ENCODE measurements around the gene AMDHD2. TPM values are rescaled to one million over a fixed set of nuclear protein-coding genes. Genes with fewer than 3 reads are reported as not detected.
"Not testable (repeated sequence)": the region's sequence is repeated elsewhere in the genome, so short reads cannot be mapped to it uniquely, and the experiment has no call there.

The AMDHD2 gene
- total RNA-seq, 2 experiments from 2014 or later: 20.9 to 31.6 TPM

DNA sequence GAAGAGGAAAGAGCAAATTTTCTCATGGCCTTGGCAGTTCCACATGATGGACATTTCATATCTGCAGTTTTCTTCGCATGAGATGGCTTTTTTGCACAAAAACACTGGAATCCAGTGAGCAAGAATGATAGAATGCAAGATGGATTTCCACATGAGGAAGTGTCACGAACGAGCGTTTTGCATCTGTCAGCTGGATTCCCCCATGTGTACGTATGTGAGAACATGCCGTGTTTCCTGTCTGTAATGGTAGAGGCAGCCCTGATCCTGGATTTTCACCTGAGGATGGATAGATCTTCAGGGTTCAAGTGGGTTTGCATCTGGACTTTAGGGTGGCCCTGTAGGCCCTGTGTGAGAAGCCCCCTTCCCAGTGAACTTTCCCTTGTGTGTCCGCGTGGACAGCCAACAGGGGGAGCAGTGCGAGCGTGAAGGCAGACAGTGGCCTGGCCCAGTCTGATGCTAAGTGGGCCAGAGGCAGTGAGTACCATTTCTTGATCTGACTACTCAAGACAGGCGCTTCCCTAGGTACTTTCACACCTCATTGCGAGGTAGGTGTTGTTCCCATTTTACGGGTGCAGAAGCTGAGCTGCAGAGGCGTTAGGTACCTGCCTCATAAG lies 19.8 kb downstream of the AMDHD2 start:
- ATAC-seq: peak; percentile 11

DNA sequence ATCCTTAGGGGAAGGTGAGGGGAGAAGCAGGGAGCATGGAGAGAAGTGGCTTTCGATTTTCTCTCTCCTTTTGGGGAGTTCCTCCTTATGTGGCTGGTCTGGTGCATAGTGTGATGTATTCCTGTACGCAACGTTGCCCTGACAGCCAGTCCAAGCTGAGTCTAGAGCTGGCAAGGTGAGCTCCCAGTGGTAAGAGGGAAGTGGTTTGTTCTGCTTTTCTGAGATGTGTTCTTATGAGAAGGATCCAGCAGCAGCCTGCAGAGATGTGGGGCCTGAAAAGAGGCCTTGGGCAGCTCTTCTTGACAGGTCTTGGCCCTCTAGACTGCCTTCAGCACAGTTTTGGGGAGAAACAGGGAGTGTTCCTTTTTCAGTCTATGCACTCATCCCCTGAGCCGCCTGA lies 20.7 kb downstream of the AMDHD2 start:
- POLR2A ChIA-PET; H3K27ac Mint-ChIP-seq; H3K36me3 Mint-ChIP-seq (ENCODE audit: low read depth); H3K27me3 Mint-ChIP-seq; ATAC-seq; H3K9me3 Mint-ChIP-seq (ENCODE audit: low read depth); intact Hi-C loops (cut with DNase I, micrococcal nuclease); CTCF ChIA-PET; DNase-seq: not testable (repeated sequence)
- Mint-ChIP-seq H3K4me3 (peak overlapping the region; percentile 10), H3K4me1 (peaks cover 35% of the 10 kb centered on the region)

More for the DNA sequence above, 19.8 kb downstream of the AMDHD2 start:
- CTCF ChIA-PET; H3K27me3 Mint-ChIP-seq; H3K27ac Mint-ChIP-seq; POLR2A ChIA-PET; H3K9me3 Mint-ChIP-seq (ENCODE audit: low read depth); H3K36me3 Mint-ChIP-seq (ENCODE audit: low read depth): not testable (repeated sequence)
- DNase-seq: peak; percentile 59
- intact Hi-C loops (cut with DNase I, micrococcal nuclease): loop anchor here in 1 of 2 experiments (5.0 kb wide), 2 partner anchors 928 to 1953 kb away; partner anchors contain the start of genes CRAMP1 and IFT140
- Mint-ChIP-seq H3K4me3 (peak overlapping the region; percentile 80), H3K4me1 (peaks cover 35% of the 10 kb centered on the region)

DNA sequence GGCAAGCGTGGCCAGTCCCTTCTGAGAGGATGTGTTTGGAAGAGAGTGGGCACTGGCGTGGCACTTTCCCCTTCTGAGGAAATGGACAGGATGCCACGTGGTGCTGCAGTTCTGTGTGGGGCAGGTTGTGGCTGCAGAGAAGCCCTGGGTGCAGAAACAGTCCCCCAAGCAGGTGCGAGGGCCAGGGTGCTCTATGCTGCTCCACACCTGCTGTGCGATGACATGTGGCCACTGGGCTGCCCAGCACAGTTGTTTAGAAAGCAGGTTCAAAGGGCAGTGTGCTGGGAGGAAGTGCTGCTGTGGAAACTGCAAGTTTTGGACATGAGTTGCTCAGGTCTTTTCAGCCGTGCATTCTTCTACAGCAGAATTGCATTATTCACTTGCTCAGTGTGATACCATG lies 21.2 kb downstream of the AMDHD2 start:
- H3K9me3 Mint-ChIP-seq (ENCODE audit: low read depth); CTCF ChIA-PET; H3K27me3 Mint-ChIP-seq; DNase-seq; H3K27ac Mint-ChIP-seq; ATAC-seq; intact Hi-C loops (cut with DNase I, micrococcal nuclease); POLR2A ChIA-PET; H3K36me3 Mint-ChIP-seq (ENCODE audit: low read depth): not testable (repeated sequence)
- Mint-ChIP-seq H3K4me1 (peaks cover 35% of the 10 kb centered on the region), H3K4me3 (peak overlapping the region; percentile 10)

DNA sequence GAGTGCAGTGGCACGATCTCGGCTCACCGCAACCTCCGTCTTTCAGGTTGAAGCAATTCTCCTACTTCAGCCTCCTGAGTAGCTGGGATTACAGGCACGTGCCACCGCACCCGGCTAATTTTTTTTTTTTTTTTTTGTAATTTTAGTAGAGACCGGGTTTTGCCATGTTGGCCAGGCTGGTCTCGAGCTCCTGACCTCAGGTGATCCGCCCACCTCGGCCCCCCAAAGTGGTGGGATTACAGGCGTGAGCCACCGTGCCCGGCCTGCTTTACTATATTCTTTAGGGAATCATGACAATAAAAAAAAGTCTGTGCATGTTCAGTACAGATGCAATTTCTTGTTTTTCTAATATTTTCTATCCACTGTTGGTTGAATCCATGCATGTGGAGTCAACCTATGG lies 23.6 kb downstream of the AMDHD2 start:
- H3K9me3 Mint-ChIP-seq (ENCODE audit: low read depth); H3K27ac Mint-ChIP-seq; POLR2A ChIA-PET; H3K36me3 Mint-ChIP-seq (ENCODE audit: low read depth); H3K4me3 Mint-ChIP-seq; DNase-seq; intact Hi-C loops (cut with DNase I, micrococcal nuclease); CTCF ChIA-PET; ATAC-seq; H3K27me3 Mint-ChIP-seq: not testable (repeated sequence)
- H3K4me1 Mint-ChIP-seq: peaks cover 27% of the 10 kb centered on the region

DNA sequence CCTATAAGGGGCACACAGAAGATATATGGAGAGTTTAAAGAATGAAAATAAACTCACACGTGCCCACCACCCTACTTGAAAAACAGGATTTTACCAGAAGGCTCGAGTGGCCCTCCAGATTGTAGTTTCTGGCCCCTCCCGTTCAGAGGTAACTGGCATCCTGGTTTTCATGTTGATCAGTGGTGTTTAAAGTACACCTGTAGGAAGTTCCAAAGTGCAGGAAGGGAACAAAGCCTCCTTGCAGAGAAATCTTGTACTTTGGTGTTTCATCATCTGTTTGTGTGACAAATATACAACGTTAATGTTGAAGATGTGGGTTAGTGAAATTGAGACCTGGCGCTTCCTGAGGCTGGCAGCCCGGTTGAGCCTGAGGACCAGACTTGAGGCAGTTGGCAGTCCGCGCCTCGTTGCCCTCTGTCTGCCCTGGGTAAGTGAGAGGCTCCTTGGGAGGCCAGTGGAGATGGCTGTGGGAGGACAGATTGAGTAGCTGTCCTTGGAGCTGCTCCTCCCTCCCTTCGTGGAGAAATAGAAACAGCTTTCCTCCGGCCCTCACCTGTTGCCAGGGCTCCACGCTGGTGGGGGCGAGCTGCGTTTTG lies 30.2 kb downstream of the AMDHD2 start:
- H3K27ac Mint-ChIP-seq; intact Hi-C loops (cut with DNase I, micrococcal nuclease); H3K4me1 Mint-ChIP-seq; CTCF ChIA-PET; H3K36me3 Mint-ChIP-seq (ENCODE audit: low read depth); DNase-seq; H3K27me3 Mint-ChIP-seq; POLR2A ChIA-PET; H3K9me3 Mint-ChIP-seq (ENCODE audit: low read depth); H3K4me3 Mint-ChIP-seq; ATAC-seq: not testable (repeated sequence)

DNA sequence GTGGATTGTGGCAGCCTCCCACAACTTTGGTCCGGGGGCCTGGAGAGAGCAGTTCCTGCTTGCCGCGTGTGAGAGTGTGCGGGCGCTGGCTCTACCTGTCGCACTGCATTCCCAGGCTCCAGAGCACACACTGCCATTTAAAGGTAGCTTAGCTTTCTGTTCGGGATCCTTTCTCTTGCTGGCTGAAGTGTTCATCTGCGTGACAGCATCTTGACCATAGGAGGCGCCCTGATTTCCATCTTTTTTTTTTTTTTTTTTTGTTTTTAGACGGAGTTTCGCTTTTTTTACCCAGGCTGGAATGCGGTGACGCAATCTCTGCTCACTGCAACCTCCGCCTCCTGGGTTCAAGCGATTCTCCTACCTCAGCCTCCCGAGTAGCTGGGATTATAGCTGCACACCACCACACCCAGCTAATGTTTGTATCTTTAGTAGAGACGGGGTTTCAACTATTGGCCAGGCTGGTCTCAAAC lies 31.3 kb downstream of the AMDHD2 start:
- H3K9me3 Mint-ChIP-seq (ENCODE audit: low read depth); H3K27ac Mint-ChIP-seq; H3K4me1 Mint-ChIP-seq; ATAC-seq; intact Hi-C loops (cut with DNase I, micrococcal nuclease); CTCF ChIA-PET; H3K4me3 Mint-ChIP-seq; H3K27me3 Mint-ChIP-seq; H3K36me3 Mint-ChIP-seq (ENCODE audit: low read depth); DNase-seq; POLR2A ChIA-PET: not testable (repeated sequence)

DNA sequence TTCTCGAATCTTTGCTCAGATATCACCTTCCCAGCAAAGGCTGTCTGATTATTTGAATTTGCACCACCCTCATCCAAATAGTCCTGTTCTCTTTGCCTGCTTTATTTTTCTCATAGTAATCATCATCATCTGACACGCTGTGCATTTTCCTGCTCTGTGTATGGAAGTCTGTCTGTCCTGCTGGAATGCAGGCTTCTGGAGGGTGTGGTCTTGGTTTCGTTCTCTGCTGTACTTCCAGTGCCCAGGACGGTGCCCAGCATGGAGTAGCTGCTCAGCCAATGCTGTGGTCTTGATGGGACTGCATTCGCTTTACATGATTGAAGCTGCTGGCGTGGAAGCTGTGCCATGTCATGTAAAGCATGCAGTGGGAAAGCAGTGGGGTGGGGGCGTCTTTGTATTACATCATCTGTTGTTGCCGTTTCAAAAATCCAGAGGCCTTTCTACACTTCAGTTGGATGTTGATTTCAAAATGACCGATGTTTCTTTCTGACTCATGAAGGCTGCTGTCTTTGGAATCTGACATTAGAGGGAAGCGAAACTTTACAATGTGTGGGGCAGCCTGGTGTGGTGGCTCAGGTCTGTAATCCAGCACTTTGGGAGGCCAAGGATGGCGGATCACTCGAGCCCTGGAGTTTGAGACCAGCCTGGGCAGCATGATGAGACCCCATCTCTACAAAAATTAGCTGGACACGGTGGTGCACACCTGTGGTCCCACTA lies 34.7 kb downstream of the AMDHD2 start:
- peak; percentile 61 for ATAC-seq
- intact Hi-C loops (cut with DNase I, micrococcal nuclease); H3K9me3 Mint-ChIP-seq (ENCODE audit: low read depth); POLR2A ChIA-PET; H3K27me3 Mint-ChIP-seq; H3K4me1 Mint-ChIP-seq; CTCF ChIA-PET; H3K4me3 Mint-ChIP-seq; H3K27ac Mint-ChIP-seq; DNase-seq; H3K36me3 Mint-ChIP-seq (ENCODE audit: low read depth): not testable (repeated sequence)

DNA sequence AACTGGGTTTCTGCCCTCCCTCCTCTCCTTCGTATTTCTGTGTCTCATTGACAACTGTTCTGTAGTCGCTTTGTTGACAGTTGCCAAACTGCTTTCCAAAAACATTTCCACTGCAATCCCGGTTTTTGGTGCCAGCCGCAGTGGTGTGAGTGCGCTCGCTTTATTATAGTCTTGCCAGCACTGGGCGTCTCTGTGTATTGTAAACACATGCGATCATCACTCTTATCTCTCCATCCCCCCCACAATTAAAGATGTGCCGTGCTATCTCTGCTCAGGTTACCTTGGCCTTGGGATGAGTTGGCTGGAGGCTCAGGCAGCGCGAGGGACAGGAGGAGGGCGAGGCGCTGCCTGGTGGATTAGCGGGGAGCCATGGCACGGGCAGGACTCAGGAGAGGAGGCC lies 37.0 kb downstream of the AMDHD2 start:
- H3K9me3 Mint-ChIP-seq (ENCODE audit: low read depth); H3K36me3 Mint-ChIP-seq (ENCODE audit: low read depth); H3K4me3 Mint-ChIP-seq; POLR2A ChIA-PET; intact Hi-C loops (cut with DNase I, micrococcal nuclease); ATAC-seq; CTCF ChIA-PET; H3K27ac Mint-ChIP-seq; DNase-seq; H3K4me1 Mint-ChIP-seq; H3K27me3 Mint-ChIP-seq: not testable (repeated sequence)

DNA sequence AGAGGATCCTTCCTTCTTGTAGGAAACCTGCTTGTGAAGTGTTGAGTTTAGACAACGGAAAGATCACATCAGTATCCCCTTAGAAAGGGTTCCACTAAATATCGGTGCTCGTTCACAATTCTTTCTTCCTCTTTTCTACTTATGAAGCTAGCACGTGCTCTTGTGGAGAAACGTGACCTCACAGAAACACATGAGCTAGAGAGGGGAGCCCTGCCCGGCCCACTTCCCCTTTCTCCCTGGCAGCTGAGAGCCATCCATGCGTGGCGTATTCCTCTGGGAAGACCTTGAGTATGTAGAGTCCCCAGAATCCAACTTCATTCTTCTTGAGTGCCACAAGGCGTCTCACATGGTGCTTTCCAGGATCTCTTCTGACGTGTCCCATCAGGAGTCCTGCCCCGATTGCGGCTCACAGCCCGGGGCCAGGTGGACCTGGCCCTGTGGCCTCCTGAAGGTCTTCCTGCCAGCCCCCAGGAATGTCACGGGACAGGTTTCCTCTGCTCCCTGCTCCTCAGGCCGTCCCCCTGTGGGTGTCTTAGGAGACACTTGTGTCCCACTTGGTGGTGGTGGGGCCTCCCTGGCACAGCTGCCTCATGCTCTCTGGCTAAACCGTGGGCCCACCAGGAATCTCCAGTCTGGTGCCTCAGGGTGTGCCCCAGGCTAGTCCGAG lies 40.1 kb downstream of the AMDHD2 start:
- H3K9me3 Mint-ChIP-seq (ENCODE audit: low read depth); DNase-seq; H3K27me3 Mint-ChIP-seq; H3K36me3 Mint-ChIP-seq (ENCODE audit: low read depth); H3K4me1 Mint-ChIP-seq; H3K27ac Mint-ChIP-seq; CTCF ChIA-PET; ATAC-seq; H3K4me3 Mint-ChIP-seq; POLR2A ChIA-PET; intact Hi-C loops (cut with DNase I, micrococcal nuclease): not testable (repeated sequence)

DNA sequence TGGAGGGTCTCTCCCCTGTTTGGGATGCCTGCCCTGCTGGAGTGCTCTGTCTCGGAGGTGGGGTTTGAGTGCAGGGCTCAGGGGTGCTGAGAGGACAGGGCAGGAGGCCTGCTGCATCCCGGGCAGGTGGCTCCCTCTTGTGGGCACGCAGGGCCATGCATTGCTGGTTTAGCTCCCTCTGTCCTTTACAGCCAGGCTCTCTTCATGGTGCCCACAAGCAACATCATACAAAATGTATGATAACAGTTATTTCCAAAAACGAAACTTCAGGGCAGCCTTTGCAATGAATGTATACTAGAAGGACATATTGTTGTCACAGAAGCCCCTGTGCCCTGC lies 40.6 kb downstream of the AMDHD2 start:
- peak; percentile 100 for ATAC-seq
- CTCF ChIA-PET; H3K9me3 Mint-ChIP-seq (ENCODE audit: low read depth); H3K4me1 Mint-ChIP-seq; intact Hi-C loops (cut with DNase I, micrococcal nuclease); H3K27ac Mint-ChIP-seq; H3K36me3 Mint-ChIP-seq (ENCODE audit: low read depth); POLR2A ChIA-PET; H3K4me3 Mint-ChIP-seq; H3K27me3 Mint-ChIP-seq: not testable (repeated sequence)
- DNase-seq: peak; percentile 85

DNA sequence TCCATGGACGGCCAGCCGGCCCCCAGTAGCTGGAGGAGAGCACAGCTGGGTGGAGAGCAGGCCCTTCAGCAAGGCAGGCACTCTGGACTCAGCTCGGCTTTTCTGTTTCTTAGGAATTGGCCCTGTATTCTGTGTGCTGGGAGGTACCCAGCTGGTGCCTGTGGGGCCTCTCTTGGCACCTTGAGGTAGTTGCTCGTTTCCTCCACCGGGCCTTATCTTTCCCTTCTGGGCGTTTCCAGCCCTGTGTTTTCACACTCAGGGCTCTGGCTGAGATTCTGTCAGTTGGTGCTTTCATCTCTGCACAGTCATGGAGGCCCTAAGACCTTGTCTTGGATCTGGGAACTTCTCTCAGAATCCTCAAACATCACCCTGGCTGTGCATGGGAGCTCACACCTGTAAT lies 47.3 kb downstream of the AMDHD2 start:
- H3K27ac Mint-ChIP-seq; POLR2A ChIA-PET; H3K4me3 Mint-ChIP-seq; intact Hi-C loops (cut with DNase I, micrococcal nuclease); DNase-seq; CTCF ChIA-PET; H3K9me3 Mint-ChIP-seq (ENCODE audit: low read depth); H3K36me3 Mint-ChIP-seq (ENCODE audit: low read depth); H3K4me1 Mint-ChIP-seq; H3K27me3 Mint-ChIP-seq; ATAC-seq: not testable (repeated sequence)

DNA sequence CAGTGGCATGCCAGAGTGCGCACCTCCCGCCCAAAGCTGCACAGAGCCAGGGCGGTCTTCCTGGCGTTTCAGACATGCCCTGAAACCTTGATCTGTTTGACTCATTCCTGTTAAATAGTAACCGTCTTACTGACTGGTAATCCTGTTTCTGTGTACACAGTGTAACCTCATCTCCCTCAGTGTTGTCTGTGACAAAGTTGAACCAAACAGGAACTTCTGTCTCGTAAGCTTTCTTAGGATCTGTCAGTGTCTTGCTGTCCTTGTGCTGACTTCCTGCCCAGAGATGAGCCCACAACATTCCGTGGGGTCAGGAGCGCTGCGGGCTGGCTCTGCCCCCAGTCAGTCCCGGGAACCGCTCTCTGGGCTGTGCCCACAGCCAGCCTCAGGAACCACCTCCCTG lies 48.4 kb downstream of the AMDHD2 start:
- H3K36me3 Mint-ChIP-seq (ENCODE audit: low read depth); ATAC-seq; intact Hi-C loops (cut with DNase I, micrococcal nuclease); H3K4me1 Mint-ChIP-seq; H3K27me3 Mint-ChIP-seq; H3K27ac Mint-ChIP-seq; CTCF ChIA-PET; DNase-seq; POLR2A ChIA-PET; H3K9me3 Mint-ChIP-seq (ENCODE audit: low read depth); H3K4me3 Mint-ChIP-seq: not testable (repeated sequence)
